Smooth muscle cell (in vitro differentiated cells): ENCODE results near the gene FAM193A. TPM values are rescaled to one million over a fixed set of nuclear protein-coding genes. Genes with fewer than 3 reads are reported as not detected.
"Not testable (repeated sequence)": the region's sequence is repeated elsewhere in the genome, so short reads cannot be mapped to it uniquely, and the experiment has no call there.

Experiments used
- DNase-seq: peaks from one replicate; lab custom pipeline; 2025; ENCODE audit not compliant: unreplicated experiment; lab: John Stamatoyannopoulos, UW
- H2AFZ ChIP-seq: fragments of 200-600 bp; sonication (generic); 2 replicates; pipeline ENCODE4 v1.6.0; 2016; ENCODE audit warnings: antibody characterized with exemption, low read depth, mild to moderate bottlenecking
- H3F3A ChIP-seq: fragments of 200-600 bp; sonication (generic); 2 replicates; pipeline ENCODE4 v1.6.0; 2017; ENCODE audit warnings: antibody characterized with exemption, low read depth
- H3K27ac ChIP-seq: fragments of 200-600 bp; sonication (generic); 2 replicates; pipeline ENCODE4 v1.5.1; 2016; ENCODE audit warnings: low read depth, mild to moderate bottlenecking
- H3K27me3 ChIP-seq: fragments of 200-600 bp; sonication (generic); 2 replicates; pipeline ENCODE4 v1.6.1; 2016; ENCODE audit warnings: low read depth, mild to moderate bottlenecking
- H3K36me3 ChIP-seq: fragments of 200-600 bp; sonication (generic); 2 replicates; pipeline ENCODE4 v1.5.1; 2016; ENCODE audit warnings: low read depth
- H3K4me1 ChIP-seq: fragments of 200-600 bp; sonication (generic); 2 replicates; pipeline ENCODE4 v1.5.1; 2016; ENCODE audit warnings: low read depth
- H3K4me2 ChIP-seq: fragments of 200-600 bp; sonication (generic); 2 replicates; pipeline ENCODE4 v1.6.0; 2016; ENCODE audit warnings: mild to moderate bottlenecking
- H3K4me3 ChIP-seq: fragments of 200-600 bp; sonication (generic); 2 replicates; pipeline ENCODE4 v1.5.1; 2016; ENCODE audit warnings: mild to moderate bottlenecking
- H3K79me2 ChIP-seq: fragments of 200-600 bp; sonication (generic); 2 replicates; pipeline ENCODE4 v1.6.0; 2016; ENCODE audit warnings: low read depth, mild to moderate bottlenecking
- H3K9ac ChIP-seq: fragments of 200-600 bp; sonication (generic); 2 replicates; pipeline ENCODE4 v1.6.0; 2016; ENCODE audit warnings: low read depth
- H3K9me3 ChIP-seq: fragments of 200-600 bp; sonication (generic); replicated peaks from 2 replicates; pipeline ENCODE4 v1.5.1; 2016; ENCODE audit warnings: low read depth
- H4K20me1 ChIP-seq: fragments of 200-600 bp; sonication (generic); 2 replicates; pipeline ENCODE4 v1.6.0; 2016; ENCODE audit warnings: low read depth
- whole genome bisulfite sequencing: methylation state at CpG from one replicate; pipeline ENCODE4 v1.1.7; 2016; ENCODE audit warnings: low lambda C conversion rate; 5-methylcytosine and 5-hydroxymethylcytosine counted together
- polyA plus RNA-seq: library from polyadenylated mRNA; unstranded; fragments of >200 nt; fragmentation: Nextera tagmentation; extraction: Ambion mirVana; gene quantifications from 2 replicates; pipeline ENCODE4 v1.2.1, GENCODE V29; 2016
- total RNA-seq: library from RNA; depleted of rRNA; stranded (reverse); fragments of >200 nt; gene quantifications from 2 replicates; pipeline ENCODE4 v1.2.3, GENCODE V29; 2014
- TF ChIP-seq, protein P1 (sequence below): fragments of 200-600 bp; sonication (generic); IDR thresholded peaks from 2 replicates; pipeline ENCODE4 v1.5.1; 2017; ENCODE audit warnings: borderline replicate concordance, mild to moderate bottlenecking, antibody characterized with exemption; ENCODE audit not compliant: insufficient read depth, poor library complexity, severe bottlenecking

FAM193A gene
- total and polyA plus RNA-seq, 2 experiments from 2014 or later, result 8.3 to 12.2 TPM

DNA sequence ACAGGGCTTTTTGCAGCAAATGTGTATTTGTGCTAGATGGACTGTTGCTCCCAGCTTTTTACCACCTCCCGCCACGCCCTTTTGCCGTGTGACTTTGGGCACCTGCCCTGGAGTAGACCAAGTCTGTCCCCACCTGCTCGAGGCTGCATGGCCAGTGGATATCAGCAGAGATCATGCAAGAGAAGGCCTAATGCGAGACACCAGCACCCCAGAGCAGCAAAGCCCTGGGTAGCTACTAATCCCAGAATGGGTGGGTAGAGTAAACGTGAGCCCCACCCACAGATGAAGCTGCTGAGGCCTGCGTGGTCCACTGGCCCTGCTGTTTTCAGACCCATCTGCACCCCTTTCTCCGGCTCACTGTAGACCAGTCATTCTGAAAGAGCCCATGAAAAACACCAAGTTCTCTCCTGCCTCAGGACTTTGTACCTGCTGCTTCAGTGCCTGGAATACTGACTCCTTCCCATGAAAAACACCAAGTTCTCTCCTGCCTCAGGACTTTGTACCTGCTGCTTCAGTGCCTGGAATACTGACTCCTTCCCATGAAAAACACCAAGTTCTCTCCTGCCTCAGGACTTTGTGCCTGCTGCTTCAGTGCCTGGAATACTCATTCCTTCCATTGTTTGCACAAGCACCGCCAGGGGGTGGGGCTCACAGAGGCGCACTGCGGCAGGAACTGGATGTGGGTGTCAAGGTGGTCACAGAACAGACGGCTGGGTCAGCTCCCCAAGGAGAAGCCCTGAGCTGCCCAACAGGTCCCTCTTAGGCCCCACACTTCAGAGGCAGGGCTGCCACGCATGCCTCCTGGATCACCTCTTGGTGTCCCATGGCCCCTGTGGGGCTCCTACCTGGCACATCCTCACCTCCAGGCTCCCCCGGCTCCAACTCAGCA, 224.8 kb downstream of the FAM193A start:
- no peaks in the 10 kb centered on the region for H3K4me1 ChIP-seq
- H3K9ac ChIP-seq, result no peak overlapping the region
- no peaks in the 10 kb centered on the region for H3K27me3 ChIP-seq
- TF ChIP-seq, protein P1, sequence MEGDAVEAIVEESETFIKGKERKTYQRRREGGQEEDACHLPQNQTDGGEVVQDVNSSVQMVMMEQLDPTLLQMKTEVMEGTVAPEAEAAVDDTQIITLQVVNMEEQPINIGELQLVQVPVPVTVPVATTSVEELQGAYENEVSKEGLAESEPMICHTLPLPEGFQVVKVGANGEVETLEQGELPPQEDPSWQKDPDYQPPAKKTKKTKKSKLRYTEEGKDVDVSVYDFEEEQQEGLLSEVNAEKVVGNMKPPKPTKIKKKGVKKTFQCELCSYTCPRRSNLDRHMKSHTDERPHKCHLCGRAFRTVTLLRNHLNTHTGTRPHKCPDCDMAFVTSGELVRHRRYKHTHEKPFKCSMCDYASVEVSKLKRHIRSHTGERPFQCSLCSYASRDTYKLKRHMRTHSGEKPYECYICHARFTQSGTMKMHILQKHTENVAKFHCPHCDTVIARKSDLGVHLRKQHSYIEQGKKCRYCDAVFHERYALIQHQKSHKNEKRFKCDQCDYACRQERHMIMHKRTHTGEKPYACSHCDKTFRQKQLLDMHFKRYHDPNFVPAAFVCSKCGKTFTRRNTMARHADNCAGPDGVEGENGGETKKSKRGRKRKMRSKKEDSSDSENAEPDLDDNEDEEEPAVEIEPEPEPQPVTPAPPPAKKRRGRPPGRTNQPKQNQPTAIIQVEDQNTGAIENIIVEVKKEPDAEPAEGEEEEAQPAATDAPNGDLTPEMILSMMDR, result no peak
- H3K4me2 ChIP-seq, result no peak overlapping the region
- H2AFZ ChIP-seq, result no peak overlapping the region
- H3K4me3 ChIP-seq, result no peak overlapping the region
- H3K27ac ChIP-seq, result no peak overlapping the region
- H3K36me3 ChIP-seq, result no peaks in the 10 kb centered on the region
- DNase-seq, result no peak
- H3F3A ChIP-seq, result no peaks in the 10 kb centered on the region
- no peaks in the 10 kb centered on the region for H4K20me1 ChIP-seq
- 84% methylated on average over 14 of the region's 14 CpGs for WGBS
- H3K79me2 ChIP-seq, result no peaks in the 10 kb centered on the region
- no peaks in the 10 kb centered on the region for H3K9me3 ChIP-seq

- no peaks in the 10 kb centered on the region for H3K4me1 ChIP-seq
- no peak overlapping the region for H3K4me3 ChIP-seq
- no peak overlapping the region for H3K4me2 ChIP-seq
- H3K79me2 ChIP-seq, result no peaks in the 10 kb centered on the region
- no peaks in the 10 kb centered on the region for H3K36me3 ChIP-seq
- no peaks in the 10 kb centered on the region for H4K20me1 ChIP-seq
- no peaks in the 10 kb centered on the region for H3K9me3 ChIP-seq
- no peak overlapping the region for H3K9ac ChIP-seq
- H3F3A ChIP-seq, result no peaks in the 10 kb centered on the region
- H3K27me3 ChIP-seq, result no peaks in the 10 kb centered on the region
- DNase-seq, result no peak
- no peak overlapping the region for H2AFZ ChIP-seq
- TF ChIP-seq, protein P1, result no peak
- WGBS, result 88% methylated on average over 5 of the region's 5 CpGs
- no peak overlapping the region for H3K27ac ChIP-seq
Measured at GRCh38 chr4:2762048-2762447, 225.6 kb downstream of the FAM193A start.

GRCh38 chr4:2762486-2763370, 226.3 kb downstream of the FAM193A start:
- not testable (repeated sequence) for H3K4me1 ChIP-seq, H4K20me1 ChIP-seq, H3F3A ChIP-seq, H3K9ac ChIP-seq, H3K4me3 ChIP-seq, H3K4me2 ChIP-seq, H2AFZ ChIP-seq, H3K27me3 ChIP-seq, H3K79me2 ChIP-seq, DNase-seq, H3K27ac ChIP-seq, H3K36me3 ChIP-seq, H3K9me3 ChIP-seq
- 95% methylated on average over 35 of the region's 42 CpGs for WGBS

GRCh38 chr4:2763511-2763967, 227.1 kb downstream of the FAM193A start:
- no peaks in the 10 kb centered on the region for H3F3A ChIP-seq
- DNase-seq, result no peak
- H4K20me1 ChIP-seq, result no peaks in the 10 kb centered on the region
- H3K4me1 ChIP-seq, result no peaks in the 10 kb centered on the region
- no peaks in the 10 kb centered on the region for H3K27me3 ChIP-seq
- TF ChIP-seq, protein P1, result no peak
- no peaks in the 10 kb centered on the region for H3K36me3 ChIP-seq
- H2AFZ ChIP-seq, result peak overlapping the region; percentile 5
- H3K79me2 ChIP-seq, result no peaks in the 10 kb centered on the region
- H3K4me2 ChIP-seq, result peak overlapping the region; percentile 82
- no peak overlapping the region for H3K27ac ChIP-seq
- H3K9ac ChIP-seq, result no peak overlapping the region
- peak overlapping the region; percentile 51 for H3K4me3 ChIP-seq
- H3K9me3 ChIP-seq, result no peaks in the 10 kb centered on the region
- 79% methylated on average over 23 of the region's 23 CpGs for WGBS
